SK-N-SH (cell line): Measurements from ENCODE around the gene PRKCQ.

ENCODE experiments used
- ELF1 ChIP-seq: IDR thresholded peaks from 2 replicates; pipeline ENCODE4 v1.4.0; 2012
- EZH2phosphoT487 ChIP-seq: fragments of 200-600 bp; sonication (generic); IDR thresholded peaks from 2 replicates; pipeline ENCODE4 v1.6.1; 2017; ENCODE audit warnings: low read depth, mixed run types, mild to moderate bottlenecking, antibody characterized with exemption, moderate library complexity, borderline replicate concordance
- FOXJ3 ChIP-seq: sonication (generic); formaldehyde crosslinking; IDR thresholded peaks from 2 replicates; pipeline ENCODE4 v1.5.1; 2020; ENCODE audit warnings: mild to moderate bottlenecking, missing genetic modification reagents
- POLR2AphosphoS5 ChIP-seq: IDR thresholded peaks from 2 replicates; pipeline ENCODE4 v1.6.1; 2012; ENCODE audit warnings: low read depth, low read length
- RAD21 ChIP-seq: IDR thresholded peaks from 2 replicates; pipeline ENCODE4 v1.6.1; 2012; ENCODE audit warnings: mild to moderate bottlenecking, low read length
- RXRA ChIP-seq: IDR thresholded peaks from 2 replicates; pipeline ENCODE4 v1.4.0; 2012; ENCODE audit warnings: low read depth, mild to moderate bottlenecking, borderline replicate concordance
- SIN3A ChIP-seq: IDR thresholded peaks from 2 replicates; pipeline ENCODE4 v1.6.1; 2012; ENCODE audit warnings: low read depth, mild to moderate bottlenecking, low read length, moderate library complexity, borderline replicate concordance
- TAF1 ChIP-seq: IDR thresholded peaks from 2 replicates; pipeline ENCODE4 v1.6.1; 2012; ENCODE audit warnings: low read depth, mild to moderate bottlenecking, low read length, moderate library complexity, borderline replicate concordance
- TF ChIP-seq, protein P1 (sequence below): fragments of 200-600 bp; sonication (generic); IDR thresholded peaks from 2 replicates; pipeline ENCODE4 v1.6.1; 2017; ENCODE audit warnings: antibody characterized with exemption, mild to moderate bottlenecking, moderate library complexity
- TF ChIP-seq, protein P2 (sequence below): fragments of 150-350 bp; IDR thresholded peaks from 2 replicates; pipeline ENCODE4 v1.6.1; 2017; ENCODE audit warnings: antibody characterized with exemption, low read length, low read depth, borderline replicate concordance
- TF ChIP-seq, protein P3 (sequence below): IDR thresholded peaks from 2 replicates; pipeline ENCODE4 v1.4.0; 2012; ENCODE audit warnings: low read depth, borderline replicate concordance
- TF ChIP-seq, protein P4 (sequence below): IDR thresholded peaks from 2 replicates; pipeline ENCODE4; 2012
- TF ChIP-seq, protein P5 (sequence below): IDR thresholded peaks from 2 replicates; pipeline ENCODE4 v1.4.0; 2012; ENCODE audit warnings: low read depth

DNA sequence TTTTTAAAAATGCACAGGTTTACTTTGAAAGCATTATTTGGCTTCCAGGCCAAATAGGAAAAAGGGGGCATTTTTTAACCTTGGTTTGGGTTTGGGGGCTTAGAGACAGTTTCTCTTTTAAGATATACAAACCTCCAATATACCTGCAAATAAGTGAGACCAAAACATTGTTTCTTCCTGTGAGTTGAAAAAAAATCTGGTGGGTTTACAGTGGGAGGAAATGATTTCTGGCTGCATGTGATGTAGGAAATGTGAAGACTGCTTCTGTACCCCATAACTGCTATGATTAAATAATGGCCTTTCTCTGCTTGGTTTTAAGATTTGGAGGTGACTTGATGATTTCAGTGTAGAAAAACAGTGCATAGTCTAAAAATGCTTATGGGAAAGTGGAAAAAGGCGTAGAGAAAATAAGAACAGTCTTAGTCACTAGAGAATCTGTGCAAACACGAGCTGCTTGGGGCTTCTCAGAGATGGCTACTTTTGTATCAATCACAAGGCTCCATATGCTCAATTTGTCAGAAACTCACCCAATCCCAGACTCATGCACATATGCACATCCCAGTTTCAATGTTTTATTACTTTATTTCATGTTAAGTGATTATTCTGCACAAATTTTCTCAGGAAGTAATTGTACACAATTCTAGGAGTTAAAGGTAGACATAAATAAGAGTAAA lies 22.1 kb upstream of the PRKCQ start:
- TF ChIP-seq, protein P1, sequence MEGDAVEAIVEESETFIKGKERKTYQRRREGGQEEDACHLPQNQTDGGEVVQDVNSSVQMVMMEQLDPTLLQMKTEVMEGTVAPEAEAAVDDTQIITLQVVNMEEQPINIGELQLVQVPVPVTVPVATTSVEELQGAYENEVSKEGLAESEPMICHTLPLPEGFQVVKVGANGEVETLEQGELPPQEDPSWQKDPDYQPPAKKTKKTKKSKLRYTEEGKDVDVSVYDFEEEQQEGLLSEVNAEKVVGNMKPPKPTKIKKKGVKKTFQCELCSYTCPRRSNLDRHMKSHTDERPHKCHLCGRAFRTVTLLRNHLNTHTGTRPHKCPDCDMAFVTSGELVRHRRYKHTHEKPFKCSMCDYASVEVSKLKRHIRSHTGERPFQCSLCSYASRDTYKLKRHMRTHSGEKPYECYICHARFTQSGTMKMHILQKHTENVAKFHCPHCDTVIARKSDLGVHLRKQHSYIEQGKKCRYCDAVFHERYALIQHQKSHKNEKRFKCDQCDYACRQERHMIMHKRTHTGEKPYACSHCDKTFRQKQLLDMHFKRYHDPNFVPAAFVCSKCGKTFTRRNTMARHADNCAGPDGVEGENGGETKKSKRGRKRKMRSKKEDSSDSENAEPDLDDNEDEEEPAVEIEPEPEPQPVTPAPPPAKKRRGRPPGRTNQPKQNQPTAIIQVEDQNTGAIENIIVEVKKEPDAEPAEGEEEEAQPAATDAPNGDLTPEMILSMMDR, result no peak
- TF ChIP-seq RXRA (no peak), RAD21 (no peak), SIN3A (no peak), ELF1 (no peak), EZH2phosphoT487 (no peak), FOXJ3 (no peak), TAF1 (no peak), POLR2AphosphoS5 (no peak)
- TF ChIP-seq, protein P2, sequence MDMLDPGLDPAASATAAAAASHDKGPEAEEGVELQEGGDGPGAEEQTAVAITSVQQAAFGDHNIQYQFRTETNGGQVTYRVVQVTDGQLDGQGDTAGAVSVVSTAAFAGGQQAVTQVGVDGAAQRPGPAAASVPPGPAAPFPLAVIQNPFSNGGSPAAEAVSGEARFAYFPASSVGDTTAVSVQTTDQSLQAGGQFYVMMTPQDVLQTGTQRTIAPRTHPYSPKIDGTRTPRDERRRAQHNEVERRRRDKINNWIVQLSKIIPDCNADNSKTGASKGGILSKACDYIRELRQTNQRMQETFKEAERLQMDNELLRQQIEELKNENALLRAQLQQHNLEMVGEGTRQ, result no peak
- TF ChIP-seq, protein P3, sequence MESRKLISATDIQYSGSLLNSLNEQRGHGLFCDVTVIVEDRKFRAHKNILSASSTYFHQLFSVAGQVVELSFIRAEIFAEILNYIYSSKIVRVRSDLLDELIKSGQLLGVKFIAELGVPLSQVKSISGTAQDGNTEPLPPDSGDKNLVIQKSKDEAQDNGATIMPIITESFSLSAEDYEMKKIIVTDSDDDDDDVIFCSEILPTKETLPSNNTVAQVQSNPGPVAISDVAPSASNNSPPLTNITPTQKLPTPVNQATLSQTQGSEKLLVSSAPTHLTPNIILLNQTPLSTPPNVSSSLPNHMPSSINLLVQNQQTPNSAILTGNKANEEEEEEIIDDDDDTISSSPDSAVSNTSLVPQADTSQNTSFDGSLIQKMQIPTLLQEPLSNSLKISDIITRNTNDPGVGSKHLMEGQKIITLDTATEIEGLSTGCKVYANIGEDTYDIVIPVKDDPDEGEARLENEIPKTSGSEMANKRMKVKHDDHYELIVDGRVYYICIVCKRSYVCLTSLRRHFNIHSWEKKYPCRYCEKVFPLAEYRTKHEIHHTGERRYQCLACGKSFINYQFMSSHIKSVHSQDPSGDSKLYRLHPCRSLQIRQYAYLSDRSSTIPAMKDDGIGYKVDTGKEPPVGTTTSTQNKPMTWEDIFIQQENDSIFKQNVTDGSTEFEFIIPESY, result no peak
- TF ChIP-seq, protein P4, sequence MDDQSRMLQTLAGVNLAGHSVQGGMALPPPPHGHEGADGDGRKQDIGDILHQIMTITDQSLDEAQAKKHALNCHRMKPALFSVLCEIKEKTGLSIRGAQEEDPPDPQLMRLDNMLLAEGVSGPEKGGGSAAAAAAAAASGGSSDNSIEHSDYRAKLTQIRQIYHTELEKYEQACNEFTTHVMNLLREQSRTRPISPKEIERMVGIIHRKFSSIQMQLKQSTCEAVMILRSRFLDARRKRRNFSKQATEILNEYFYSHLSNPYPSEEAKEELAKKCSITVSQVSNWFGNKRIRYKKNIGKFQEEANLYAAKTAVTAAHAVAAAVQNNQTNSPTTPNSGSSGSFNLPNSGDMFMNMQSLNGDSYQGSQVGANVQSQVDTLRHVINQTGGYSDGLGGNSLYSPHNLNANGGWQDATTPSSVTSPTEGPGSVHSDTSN, result no peak
- TF ChIP-seq, protein P5, sequence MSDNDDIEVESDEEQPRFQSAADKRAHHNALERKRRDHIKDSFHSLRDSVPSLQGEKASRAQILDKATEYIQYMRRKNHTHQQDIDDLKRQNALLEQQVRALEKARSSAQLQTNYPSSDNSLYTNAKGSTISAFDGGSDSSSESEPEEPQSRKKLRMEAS, result no peak
